ENCODE data around the gene NFIA. TPM values are rescaled to one million over a fixed set of nuclear protein-coding genes. Genes with fewer than 3 reads are reported as not detected.

Gene NFIA
- total RNA-seq (5.4 TPM in 2 replicates), polyA plus RNA-seq (10.9 and 11.0 TPM in 2 replicates), polyA minus RNA-seq (ENCODE audit: low replicate concordance) (22.5 and 43.5 TPM in 2 replicates)
- 3.9 and 5.6 TPM in 2 replicates for polyA plus RNA-seq (2012)

- peak within 1 kb of the TSS; percentile 83 for H3K9ac ChIP-seq (ENCODE audit: insufficient read depth, low read length)
- peaks cover 17% of the 10 kb centered on the region for H3K4me1 ChIP-seq (ENCODE audit: control insufficient read depth, extremely low read depth, insufficient read depth, low read length)
- peaks cover 8% of the 10 kb centered on the region for H3K79me2 ChIP-seq (ENCODE audit: control insufficient read depth, insufficient read depth, low read length)
- H3K9me3 ChIP-seq (ENCODE audit: control insufficient read depth, insufficient read depth, low read depth, low read length), result no peaks in the 10 kb centered on the region
- no peaks in the 10 kb centered on the region for H3K27me3 ChIP-seq (ENCODE audit: control insufficient read depth, insufficient read depth, low read length)
- no peaks in the 10 kb centered on the region for H4K20me1 ChIP-seq (ENCODE audit: control insufficient read depth, extremely low read depth, insufficient read depth, low read length)
- H3K27ac ChIP-seq (ENCODE audit: insufficient read depth, low read length), result peak within 1 kb of the TSS; percentile 67
- peak within 1 kb of the TSS; percentile 71 to 80 (median 80) for H3K4me3 ChIP-seq (replicated peaks in 1 of 4; ENCODE audit: control extremely low read depth in 1 of 4, insufficient read depth in 1 of 4, low read depth in 3 of 4, low read length in 4 of 4)
- peak; percentile 47 to 84 for DNase-seq (ENCODE audit: low read depth in 2 of 2)
- no peaks in the 10 kb centered on the region for H3K36me3 ChIP-seq (ENCODE audit: control insufficient read depth, insufficient read depth, low read length)
- TF ChIP-seq EZH2 (IDR thresholded peaks at IDR 0.05; ENCODE audit: low read length, missing control alignments) (no peak), CTCF (conservative IDR thresholded peaks at IDR 0.05 in 1 of 2, IDR thresholded peaks at IDR 0.05 in 1 of 2; ENCODE audit: low read depth in 1 of 2, low read length in 2 of 2) (no peak)
- H3K4me2 ChIP-seq (ENCODE audit: extremely low read depth, insufficient read depth, low read length), result peak within 1 kb of the TSS; percentile 89
- H2AFZ ChIP-seq (ENCODE audit: low read length), result peak within 1 kb of the TSS; percentile 77
Observed at GRCh38 chr1:61082311-61083012, at the start of gene NFIA. TSS of gene NFIA (plus strand) at chr1:61082561.

GRCh38 chr1:61035880-61036279, 46.5 kb upstream of the NFIA start:
- Histone ChIP-seq H3K9ac (ENCODE audit: insufficient read depth, low read length) (no peak overlapping the region), H3K4me2 (ENCODE audit: extremely low read depth, insufficient read depth, low read length) (no peak overlapping the region), H3K27me3 (ENCODE audit: control insufficient read depth, insufficient read depth, low read length) (no peaks in the 10 kb centered on the region), H3K4me3 (replicated peaks in 1 of 4; ENCODE audit: control extremely low read depth in 1 of 4, insufficient read depth in 1 of 4, low read depth in 3 of 4, low read length in 4 of 4) (no peak overlapping the region), H3K9me3 (ENCODE audit: control insufficient read depth, insufficient read depth, low read depth, low read length) (no peaks in the 10 kb centered on the region), H3K79me2 (ENCODE audit: control insufficient read depth, insufficient read depth, low read length) (no peaks in the 10 kb centered on the region), H3K4me1 (ENCODE audit: control insufficient read depth, extremely low read depth, insufficient read depth, low read length) (no peaks in the 10 kb centered on the region), H4K20me1 (ENCODE audit: control insufficient read depth, extremely low read depth, insufficient read depth, low read length) (no peaks in the 10 kb centered on the region), H3K36me3 (ENCODE audit: control insufficient read depth, insufficient read depth, low read length) (no peaks in the 10 kb centered on the region), H3K27ac (ENCODE audit: insufficient read depth, low read length) (no peak overlapping the region), H2AFZ (ENCODE audit: low read length) (no peak overlapping the region)
- DNase-seq (ENCODE audit: low read depth in 2 of 2), result no peak
- TF ChIP-seq EZH2 (IDR thresholded peaks at IDR 0.05; ENCODE audit: low read length, missing control alignments) (no peak), CTCF (conservative IDR thresholded peaks at IDR 0.05 in 1 of 2, IDR thresholded peaks at IDR 0.05 in 1 of 2; ENCODE audit: low read depth in 1 of 2, low read length in 2 of 2) (no peak)

- H3K4me2 ChIP-seq (ENCODE audit: extremely low read depth, insufficient read depth, low read length), result peak overlapping the region; percentile 17
- no peaks in the 10 kb centered on the region for H3K36me3 ChIP-seq (ENCODE audit: control insufficient read depth, insufficient read depth, low read length)
- no peaks in the 10 kb centered on the region for H3K27me3 ChIP-seq (ENCODE audit: control insufficient read depth, insufficient read depth, low read length)
- no peaks in the 10 kb centered on the region for H4K20me1 ChIP-seq (ENCODE audit: control insufficient read depth, extremely low read depth, insufficient read depth, low read length)
- H3K9ac ChIP-seq (ENCODE audit: insufficient read depth, low read length), result no peak overlapping the region
- no peak overlapping the region for H3K27ac ChIP-seq (ENCODE audit: insufficient read depth, low read length)
- H3K4me3 ChIP-seq (replicated peaks in 1 of 4; ENCODE audit: control extremely low read depth in 1 of 4, insufficient read depth in 1 of 4, low read depth in 3 of 4, low read length in 4 of 4), result peak overlapping the region in 3 of 4 experiments; percentile 16 to 52 (median 24)
- no peaks in the 10 kb centered on the region for H3K9me3 ChIP-seq (ENCODE audit: control insufficient read depth, insufficient read depth, low read depth, low read length)
- peak overlapping the region; percentile 45 for H2AFZ ChIP-seq (ENCODE audit: low read length)
- no peaks in the 10 kb centered on the region for H3K79me2 ChIP-seq (ENCODE audit: control insufficient read depth, insufficient read depth, low read length)
- no peak for TF ChIP-seq CTCF (conservative IDR thresholded peaks at IDR 0.05 in 1 of 2, IDR thresholded peaks at IDR 0.05 in 1 of 2; ENCODE audit: low read depth in 1 of 2, low read length in 2 of 2)
- TF ChIP-seq EZH2 (IDR thresholded peaks at IDR 0.05; ENCODE audit: low read length, missing control alignments), result no peak
- no peaks in the 10 kb centered on the region for H3K4me1 ChIP-seq (ENCODE audit: control insufficient read depth, extremely low read depth, insufficient read depth, low read length)
- DNase-seq (ENCODE audit: low read depth in 2 of 2), result no peak
Observed at GRCh38 chr1:61042466-61043009, 39.8 kb upstream of the NFIA start.

Measured in fibroblast of lung (primary cell).